Effector memory CD4-positive, alpha-beta T cell (primary cell): ENCODE results near the gene PPP1CA.

ENCODE experiments used
- DNase-seq, 3 donors: peaks; one replicate each; pipeline ENCODE4 v3.0.0-alpha.2; 2020
- H3K27ac ChIP-seq: 2 replicates; pipeline ENCODE4 v1.7.0; 2013; ENCODE audit warnings: mild to moderate bottlenecking, low read length, moderate library complexity; ENCODE audit not compliant: insufficient read depth, poor library complexity, severe bottlenecking
- H3K27me3 ChIP-seq: replicated peaks from 2 replicates; pipeline ENCODE4 v1.7.0; 2013; ENCODE audit warnings: mild to moderate bottlenecking, low read length; ENCODE audit not compliant: insufficient read depth, control insufficient read depth, poor library complexity, severe bottlenecking
- H3K36me3 ChIP-seq: 2 replicates; pipeline ENCODE4 v1.7.0; 2013; ENCODE audit warnings: mild to moderate bottlenecking, low read length, moderate library complexity; ENCODE audit not compliant: control insufficient read depth, insufficient read depth
- H3K4me1 ChIP-seq: 2 replicates; pipeline ENCODE4 v1.7.0; 2013; ENCODE audit warnings: low read length, mild to moderate bottlenecking; ENCODE audit not compliant: control insufficient read depth, insufficient read depth, poor library complexity, severe bottlenecking
- H3K4me3 ChIP-seq: 2 replicates; pipeline ENCODE4 v1.7.0; 2013; ENCODE audit warnings: low read length, low read depth, mild to moderate bottlenecking; ENCODE audit not compliant: insufficient read depth, poor library complexity, severe bottlenecking
- H3K9me3 ChIP-seq: 2 replicates; pipeline ENCODE4 v1.7.0; 2013; ENCODE audit warnings: mild to moderate bottlenecking, low read length, moderate library complexity; ENCODE audit not compliant: control insufficient read depth

Gene PPP1CA

GRCh38 chr11:67356864-67357561, 44.6 kb downstream of the PPP1CA start:
- H3K27ac ChIP-seq: no peak overlapping the region
- H3K36me3 ChIP-seq: no peaks in the 10 kb centered on the region
- H3K4me3 ChIP-seq: no peak overlapping the region

GRCh38 chr11:67356387-67356863, 45.2 kb downstream of the PPP1CA start:
- no peak for DNase-seq
- H3K4me3 ChIP-seq: no peak overlapping the region
- H3K4me1 ChIP-seq: peaks cover 42% of the 10 kb centered on the region

More at GRCh38 chr11:67356864-67357561, 44.6 kb downstream of the PPP1CA start:
- Histone ChIP-seq H3K4me1 (peaks cover 36% of the 10 kb centered on the region), H3K27me3 (no peaks in the 10 kb centered on the region), H3K9me3 (no peaks in the 10 kb centered on the region)
- DNase-seq: peak; percentile 41 to 57 (median 47)

DNA sequence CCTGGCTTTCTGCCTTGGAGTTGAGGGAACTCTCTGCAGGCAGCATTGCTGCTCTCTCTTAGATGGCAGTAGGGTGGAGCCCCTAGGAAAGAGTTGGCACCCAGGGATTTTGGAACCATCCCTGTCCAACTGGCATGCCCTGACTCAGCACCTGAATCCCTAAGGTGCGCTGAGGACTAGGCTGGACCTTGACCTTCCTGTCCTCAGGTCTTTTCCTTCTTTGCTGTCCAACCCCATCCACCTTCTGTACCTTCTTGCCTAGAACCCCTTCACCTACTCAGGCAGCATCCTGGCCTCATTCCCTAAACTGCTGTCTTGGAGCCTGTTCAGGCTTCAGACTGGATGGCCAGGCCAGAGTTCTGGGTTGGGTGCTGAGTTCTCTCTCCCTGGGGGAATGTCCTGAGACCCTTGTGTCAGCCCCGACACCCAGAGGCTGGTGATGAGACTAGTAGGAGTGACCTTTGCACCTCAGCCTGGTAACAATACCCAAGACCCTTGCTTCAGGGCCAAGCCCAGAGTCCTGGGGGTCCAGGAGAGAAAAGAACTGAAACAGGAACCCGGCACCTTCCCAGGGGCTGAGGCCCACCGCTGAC, 45.8 kb downstream of the PPP1CA start:
- Histone ChIP-seq H3K4me3 (no peak overlapping the region), H3K4me1 (peaks cover 47% of the 10 kb centered on the region), H3K27me3 (no peaks in the 10 kb centered on the region), H3K27ac (peak overlapping the region; percentile 5), H3K9me3 (no peaks in the 10 kb centered on the region), H3K36me3 (no peaks in the 10 kb centered on the region)
- no peak for DNase-seq

More at GRCh38 chr11:67356387-67356863, 45.2 kb downstream of the PPP1CA start:
- no peaks in the 10 kb centered on the region for H3K27me3 ChIP-seq
- H3K9me3 ChIP-seq: no peaks in the 10 kb centered on the region
- peak overlapping the region; percentile 4 for H3K27ac ChIP-seq
- H3K36me3 ChIP-seq: no peaks in the 10 kb centered on the region

DNA sequence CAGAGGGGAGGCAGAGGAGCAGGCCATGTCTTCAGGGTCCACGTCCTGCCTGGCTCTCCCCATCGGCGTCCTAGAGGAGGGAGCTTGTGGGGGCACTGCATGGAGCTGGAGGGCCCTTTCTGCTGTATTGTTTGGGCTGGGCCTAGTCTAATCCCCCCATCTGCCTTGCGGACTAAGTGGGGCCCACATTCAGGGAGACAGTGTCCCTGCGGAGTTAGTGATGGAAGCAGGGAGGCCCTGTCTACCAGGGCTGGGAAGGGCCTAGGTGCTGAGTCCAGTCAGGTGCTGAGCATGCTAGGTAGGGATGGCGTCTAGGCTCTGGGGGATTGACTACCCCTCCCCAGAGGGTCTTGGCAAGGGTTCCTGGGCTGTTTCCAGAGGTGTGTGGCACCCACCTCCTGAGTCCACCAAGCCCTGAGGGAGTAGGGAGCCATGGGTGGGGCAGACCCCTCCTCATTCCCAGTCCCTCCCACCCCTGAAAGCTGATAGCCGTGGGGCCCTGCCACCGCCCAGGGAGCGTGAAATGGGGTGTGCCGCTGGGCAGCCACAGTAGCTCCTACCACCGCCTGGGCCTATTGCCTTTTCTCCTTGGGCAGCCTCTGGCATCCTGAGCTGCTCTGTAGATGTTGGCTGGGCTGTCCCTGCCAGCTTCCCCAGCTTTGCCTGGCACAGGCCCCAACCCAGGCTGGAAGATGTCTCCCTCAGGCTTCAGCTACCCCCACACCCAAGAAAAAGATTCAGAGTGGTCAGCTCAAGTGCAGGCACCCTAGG, 46.5 kb downstream of the PPP1CA start:
- no peak for DNase-seq
- Histone ChIP-seq H3K36me3 (no peaks in the 10 kb centered on the region), H3K9me3 (no peaks in the 10 kb centered on the region), H3K4me3 (no peak overlapping the region), H3K27me3 (no peaks in the 10 kb centered on the region), H3K4me1 (peaks cover 48% of the 10 kb centered on the region), H3K27ac (peak overlapping the region; percentile 5)

- H3K4me3 ChIP-seq: peak overlapping the region; percentile 74
- no peaks in the 10 kb centered on the region for H3K36me3 ChIP-seq
- DNase-seq: no peak
- no peaks in the 10 kb centered on the region for H3K27me3 ChIP-seq
- no peaks in the 10 kb centered on the region for H3K9me3 ChIP-seq
- H3K4me1 ChIP-seq: peaks cover 48% of the 10 kb centered on the region
- peak overlapping the region; percentile 97 for H3K27ac ChIP-seq
Measured at GRCh38 chr11:67354075-67355022, 47.3 kb downstream of the PPP1CA start.

DNA sequence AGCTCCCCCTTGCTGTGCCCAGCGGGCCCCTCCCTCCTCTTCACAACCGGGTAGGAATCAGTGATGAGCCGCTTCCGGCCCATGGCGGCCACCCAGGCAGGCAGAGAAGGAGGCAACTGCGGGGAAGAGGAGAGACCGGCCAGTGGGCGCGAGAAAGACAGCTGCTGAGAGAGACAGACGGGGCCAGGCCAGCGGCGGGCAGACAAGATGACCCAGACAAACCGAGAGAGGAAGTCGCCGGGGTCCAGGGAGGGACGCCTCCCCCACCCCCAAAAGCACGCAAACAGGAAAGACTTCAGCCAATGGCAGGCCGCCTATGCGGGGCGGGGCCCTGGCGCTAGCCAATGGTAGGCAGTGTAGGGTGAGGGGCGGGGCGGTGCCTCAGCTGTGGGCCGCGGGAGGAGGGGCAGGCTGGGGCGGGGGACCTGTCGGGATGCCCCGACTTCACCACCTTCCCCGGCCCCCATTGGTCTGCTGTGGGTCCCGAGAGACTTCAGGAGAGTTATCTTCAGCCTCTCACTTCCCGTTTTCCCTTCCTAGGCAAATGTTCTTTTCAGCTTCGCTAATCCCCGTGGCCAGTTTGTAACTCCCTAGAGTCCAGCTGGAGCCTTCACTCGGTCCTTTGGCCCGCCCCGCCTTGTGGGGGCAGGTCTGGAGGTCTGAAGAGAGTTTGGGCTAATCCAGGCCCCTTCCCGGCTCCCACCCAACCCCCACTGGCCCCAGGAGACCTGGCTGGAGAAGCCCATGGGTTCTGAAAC, 48.2 kb downstream of the PPP1CA start, which contains the start of gene POLD4:
Gene POLD4 (minus strand): TSS at position 230 of the 758 bp plus-strand sequence. CDS start 147 bp downstream, at position 83.
- H3K4me3 ChIP-seq: peak within 1 kb of the TSS; percentile 74
- peak within 1 kb of the TSS; percentile 97 for H3K27ac ChIP-seq
- no peaks in the 10 kb centered on the region for H3K9me3 ChIP-seq
- H3K27me3 ChIP-seq: no peaks in the 10 kb centered on the region
- H3K4me1 ChIP-seq: peaks cover 48% of the 10 kb centered on the region
- no peaks in the 10 kb centered on the region for H3K36me3 ChIP-seq
- peak; percentile 90 to 93 (median 93) for DNase-seq

DNA sequence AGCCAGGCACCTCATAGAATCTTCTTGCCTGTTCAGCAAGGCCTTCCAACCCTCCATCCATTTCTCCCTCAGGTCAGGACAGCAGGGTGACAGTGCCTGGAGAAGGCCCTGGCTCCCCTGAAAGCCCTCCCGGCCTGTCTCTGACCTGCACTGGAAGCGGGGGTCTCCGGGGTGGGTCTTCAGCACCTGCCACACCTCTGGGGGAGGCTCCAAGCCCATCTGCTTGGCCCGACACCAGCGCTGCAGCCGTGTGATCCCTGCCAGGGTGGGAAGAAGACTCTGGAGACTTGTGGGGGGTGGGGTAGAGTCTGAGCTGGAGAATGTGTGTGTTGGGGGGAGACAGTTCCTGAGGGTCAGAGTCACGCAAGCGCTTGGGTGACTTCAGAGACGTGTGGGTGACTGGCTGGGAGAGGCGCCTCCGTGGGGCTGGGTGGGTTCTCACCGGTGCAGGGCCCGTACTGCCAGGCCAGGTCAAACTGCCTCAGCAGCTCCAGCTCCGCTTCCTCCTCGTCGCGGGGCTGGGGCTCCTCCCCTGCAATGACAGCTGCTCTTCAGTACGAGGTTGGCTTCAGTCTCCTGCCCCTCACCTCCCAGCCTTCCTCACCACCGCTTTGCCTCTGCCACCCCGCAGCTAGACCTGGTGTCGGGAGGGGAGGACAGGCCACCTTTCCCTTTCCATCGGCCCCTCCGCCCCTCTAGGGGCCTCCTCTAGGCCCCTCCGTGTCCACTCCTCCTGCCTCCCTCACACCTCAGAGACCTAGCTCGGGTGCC, 48.9 kb downstream of the PPP1CA start:
- Histone ChIP-seq H3K27me3 (no peaks in the 10 kb centered on the region), H3K9me3 (no peaks in the 10 kb centered on the region), H3K4me3 (peak overlapping the region; percentile 74), H3K27ac (peak overlapping the region; percentile 97), H3K36me3 (no peaks in the 10 kb centered on the region), H3K4me1 (peaks cover 48% of the 10 kb centered on the region)
- no peak for DNase-seq

GRCh38 chr11:67351275-67352005, 50.2 kb downstream of the PPP1CA start:
- peaks cover 40% of the 10 kb centered on the region for H3K4me1 ChIP-seq
- no peaks in the 10 kb centered on the region for H3K9me3 ChIP-seq
- peak; percentile 44 to 53 (median 47) for DNase-seq
- no peak overlapping the region for H3K4me3 ChIP-seq
- no peaks in the 10 kb centered on the region for H3K36me3 ChIP-seq
- H3K27ac ChIP-seq: peak overlapping the region; percentile 57
- H3K27me3 ChIP-seq: no peaks in the 10 kb centered on the region
